HFFc6 (cell line): ENCODE data around the gene ASCL2. TPM values are rescaled to one million over a fixed set of nuclear protein-coding genes. Genes with fewer than 3 reads are reported as not detected.

Source experiments
- DNase-seq: peaks from one replicate; pipeline ENCODE4 v3.0.0-alpha.2; 2018
- H3K27ac Mint-ChIP-seq: 2 replicates; pipeline ENCODE4 v1.8.0; 2020; ENCODE audit warnings: mild to moderate bottlenecking, mixed read lengths
- H3K27me3 Mint-ChIP-seq: 2 replicates; pipeline ENCODE4 v1.8.0; 2021; ENCODE audit warnings: mild to moderate bottlenecking, moderate library complexity, mixed read lengths; ENCODE audit not compliant: insufficient read depth
- H3K36me3 Mint-ChIP-seq: 2 replicates; pipeline ENCODE4 v1.8.0; 2021; ENCODE audit warnings: low read depth, mixed read lengths
- H3K4me1 Mint-ChIP-seq: 2 replicates; pipeline ENCODE4 v1.8.0; 2020; ENCODE audit warnings: low read depth, mixed read lengths
- H3K4me3 Mint-ChIP-seq: 2 replicates; pipeline ENCODE4 v1.8.0; 2020; ENCODE audit warnings: mild to moderate bottlenecking, moderate library complexity, mixed read lengths
- H3K9me3 Mint-ChIP-seq: 2 replicates; pipeline ENCODE4 v1.8.0; 2020; ENCODE audit warnings: mild to moderate bottlenecking, mixed read lengths
- total RNA-seq, 6 experiments: library from RNA; stranded (reverse); fragmentation: NEBNext Ultra II Directional; extraction: Animal tissue kit (Norgen Biotek cat#: 25700); gene quantifications; 2 replicates in 1 of 6; 3 replicates in 5 of 6; pipeline ENCODE4 v1.2.3, GENCODE V29; 2021
- TF ChIP-seq, protein P1 (sequence below): fragments of 200-600 bp; sonication (generic); IDR thresholded peaks from 2 replicates; pipeline ENCODE4 v1.5.0; 2021; ENCODE audit warnings: antibody characterized with exemption, mild to moderate bottlenecking

ASCL2 gene
- total RNA-seq, 6 experiments from 2014 or later = not detected

DNA sequence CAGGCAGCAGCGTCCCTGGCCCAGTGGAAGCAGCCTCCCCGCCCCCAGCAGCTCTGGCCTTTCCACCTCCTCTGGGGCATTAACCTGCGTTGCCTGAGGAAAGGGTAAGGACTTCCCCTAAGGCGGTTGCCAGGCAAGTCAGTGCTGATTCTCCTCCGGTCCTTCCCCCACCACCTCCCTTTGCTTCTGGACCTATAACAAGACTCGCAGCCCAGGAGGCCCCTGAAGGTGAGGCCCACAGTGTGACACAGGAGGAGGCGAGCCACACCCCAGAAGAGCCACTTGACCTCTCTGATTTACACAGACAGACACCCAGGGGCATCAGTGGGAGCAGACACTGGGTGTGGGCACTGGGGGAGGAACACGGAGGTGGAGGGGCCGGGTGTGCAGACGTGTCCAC is 35.4 kb downstream of the ASCL2 start:
- DNase-seq = no peak
- TF ChIP-seq, protein P1, sequence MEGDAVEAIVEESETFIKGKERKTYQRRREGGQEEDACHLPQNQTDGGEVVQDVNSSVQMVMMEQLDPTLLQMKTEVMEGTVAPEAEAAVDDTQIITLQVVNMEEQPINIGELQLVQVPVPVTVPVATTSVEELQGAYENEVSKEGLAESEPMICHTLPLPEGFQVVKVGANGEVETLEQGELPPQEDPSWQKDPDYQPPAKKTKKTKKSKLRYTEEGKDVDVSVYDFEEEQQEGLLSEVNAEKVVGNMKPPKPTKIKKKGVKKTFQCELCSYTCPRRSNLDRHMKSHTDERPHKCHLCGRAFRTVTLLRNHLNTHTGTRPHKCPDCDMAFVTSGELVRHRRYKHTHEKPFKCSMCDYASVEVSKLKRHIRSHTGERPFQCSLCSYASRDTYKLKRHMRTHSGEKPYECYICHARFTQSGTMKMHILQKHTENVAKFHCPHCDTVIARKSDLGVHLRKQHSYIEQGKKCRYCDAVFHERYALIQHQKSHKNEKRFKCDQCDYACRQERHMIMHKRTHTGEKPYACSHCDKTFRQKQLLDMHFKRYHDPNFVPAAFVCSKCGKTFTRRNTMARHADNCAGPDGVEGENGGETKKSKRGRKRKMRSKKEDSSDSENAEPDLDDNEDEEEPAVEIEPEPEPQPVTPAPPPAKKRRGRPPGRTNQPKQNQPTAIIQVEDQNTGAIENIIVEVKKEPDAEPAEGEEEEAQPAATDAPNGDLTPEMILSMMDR = no peak
- Mint-ChIP-seq H3K4me1 (no peaks in the 10 kb centered on the region), H3K9me3 (peaks cover 5% of the 10 kb centered on the region), H3K27ac (no peak overlapping the region), H3K4me3 (no peak overlapping the region), H3K27me3 (peaks cover 27% of the 10 kb centered on the region), H3K36me3 (no peaks in the 10 kb centered on the region)

DNA sequence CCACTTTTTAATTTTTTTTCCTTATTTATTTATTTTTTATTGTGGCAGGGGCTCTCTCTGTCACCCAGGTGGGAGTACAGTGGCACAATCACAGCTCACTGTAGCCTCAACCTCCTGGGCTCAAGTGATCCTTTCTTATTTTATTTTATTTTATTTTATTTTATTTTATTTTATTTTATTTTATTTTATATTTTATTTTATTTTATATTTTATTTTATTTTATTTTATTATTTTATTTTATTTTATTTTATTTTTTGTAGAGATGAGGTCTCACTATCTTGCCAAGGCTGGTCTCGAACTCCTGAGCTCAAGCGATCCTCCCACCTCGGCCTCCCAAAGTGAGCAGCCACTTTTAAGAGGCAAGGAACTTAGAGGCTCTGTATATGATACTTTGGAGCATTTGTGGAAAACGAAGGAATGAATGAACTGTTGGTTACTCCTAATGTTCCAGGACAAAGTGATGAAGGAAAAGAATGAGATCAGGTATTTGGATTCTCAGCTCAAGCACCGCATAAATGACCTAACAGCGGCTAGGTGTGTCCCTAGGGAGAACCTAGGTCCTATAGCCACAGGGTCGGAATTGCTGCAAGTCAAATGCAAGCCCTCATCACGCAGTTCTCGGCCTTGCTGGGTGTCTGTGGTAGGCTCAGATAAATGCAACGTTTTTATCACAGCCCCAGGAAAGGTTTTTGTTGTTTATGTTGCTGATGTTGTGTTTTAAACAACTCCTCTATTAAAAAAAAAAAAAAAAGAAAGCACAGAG is 36.5 kb downstream of the ASCL2 start:
- peaks cover 12% of the 10 kb centered on the region for H3K9me3 Mint-ChIP-seq
- peaks cover 24% of the 10 kb centered on the region for H3K27me3 Mint-ChIP-seq

DNA sequence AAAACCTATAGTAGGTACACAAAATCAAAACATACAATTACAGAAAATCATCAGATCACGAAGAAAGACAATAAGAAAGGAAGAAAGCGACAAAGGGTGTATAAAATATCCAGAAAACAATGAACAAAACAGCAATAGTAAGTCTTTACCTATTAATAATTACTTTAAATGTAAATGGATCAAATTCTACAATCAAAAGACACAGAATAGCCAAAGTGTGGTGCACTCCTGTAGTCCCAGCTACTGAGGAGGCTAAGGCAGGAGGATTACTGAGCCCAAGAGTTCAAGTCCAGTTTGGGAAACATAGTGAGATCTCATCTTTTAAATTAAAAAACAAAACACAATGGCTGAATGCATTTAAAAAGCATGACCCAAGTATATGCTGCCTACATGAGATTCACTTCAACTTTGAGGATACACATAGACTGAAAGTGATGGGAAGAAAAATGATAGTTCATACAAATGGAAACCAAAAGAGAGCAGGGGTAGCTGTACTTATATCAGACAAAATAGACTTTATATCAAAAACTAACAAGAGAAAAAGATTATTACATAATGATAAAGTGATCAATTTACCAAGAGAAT is 40.6 kb downstream of the ASCL2 start:
- Mint-ChIP-seq H3K4me1 (no peaks in the 10 kb centered on the region), H3K4me3 (no peak overlapping the region), H3K9me3 (peaks cover 12% of the 10 kb centered on the region), H3K27me3 (peaks cover 12% of the 10 kb centered on the region), H3K36me3 (0 out of 2 replicates have a peak, but pooled peaks cover 4% of the 10 kb centered on the region), H3K27ac (no peak overlapping the region)
- TF ChIP-seq, protein P1 = no peak
- DNase-seq = no peak

More for the DNA sequence above, 36.5 kb downstream of the ASCL2 start:
- Mint-ChIP-seq H3K4me3 (no peak overlapping the region), H3K36me3 (0 out of 2 replicates have a peak, but pooled peaks cover 4% of the 10 kb centered on the region), H3K4me1 (no peaks in the 10 kb centered on the region), H3K27ac (no peak overlapping the region)
- DNase-seq = no peak
- TF ChIP-seq, protein P1 = no peak

DNA sequence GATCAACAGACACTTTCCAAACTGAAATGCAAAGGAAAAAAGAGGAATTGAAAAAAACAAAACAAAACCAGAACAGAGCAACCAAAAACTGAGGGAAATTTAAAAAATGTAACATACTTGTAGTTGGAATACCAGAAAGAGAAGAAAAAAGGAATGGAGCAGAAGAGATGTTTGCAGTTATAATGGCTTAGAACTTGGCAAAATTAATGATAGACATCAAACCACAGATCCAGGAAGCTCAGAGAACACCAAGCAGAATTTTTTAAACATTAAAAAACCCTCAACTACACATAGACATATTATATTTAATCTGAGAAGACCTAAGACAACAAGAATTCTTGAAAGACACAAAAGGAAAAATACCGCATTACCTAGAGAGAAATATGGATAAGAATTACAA is 46.1 kb downstream of the ASCL2 start:
- H3K4me1 Mint-ChIP-seq = no peaks in the 10 kb centered on the region
- H3K27me3 Mint-ChIP-seq = peaks cover 17% of the 10 kb centered on the region
- H3K27ac Mint-ChIP-seq = no peak overlapping the region
- H3K9me3 Mint-ChIP-seq = peaks cover 1% of the 10 kb centered on the region; the same call in 1 of the 2 replicates
- H3K36me3 Mint-ChIP-seq = 0 out of 2 replicates have a peak, but pooled peaks cover under 1% of the 10 kb centered on the region
- TF ChIP-seq, protein P1 = no peak
- no peak for DNase-seq
- no peak overlapping the region for H3K4me3 Mint-ChIP-seq

DNA sequence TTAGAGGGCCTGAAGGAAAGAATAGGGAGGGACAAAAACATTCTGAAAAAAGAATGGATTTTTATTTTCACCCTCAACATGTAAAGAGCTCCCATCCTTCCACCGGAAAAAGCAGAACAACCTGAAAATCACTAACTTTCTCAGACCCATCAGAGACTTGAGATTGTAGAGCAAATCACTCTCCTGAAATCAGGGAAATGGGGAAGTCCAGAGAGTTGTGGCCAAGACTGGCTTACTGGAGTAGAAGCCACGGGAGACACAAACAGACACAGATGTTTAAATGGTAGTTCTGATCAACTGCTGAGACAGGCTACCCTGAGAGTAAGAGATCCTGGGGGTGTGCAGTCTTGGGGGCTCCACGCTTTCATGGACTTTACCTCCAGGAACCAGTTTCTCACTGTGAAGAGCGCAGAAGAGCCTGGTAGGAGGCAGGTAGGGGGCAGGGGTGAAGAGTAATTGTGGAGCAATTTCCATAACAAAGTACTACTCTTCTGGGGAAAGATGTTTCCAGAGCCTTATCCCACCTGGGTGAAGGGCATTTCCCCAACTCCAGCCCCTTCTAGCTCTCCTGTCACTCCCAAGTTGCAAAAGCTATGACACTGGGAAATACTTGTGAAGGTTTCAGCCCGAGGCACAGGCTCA is 47.1 kb downstream of the ASCL2 start:
- Mint-ChIP-seq H3K27me3 (peaks cover 21% of the 10 kb centered on the region), H3K9me3 (no peaks in the 10 kb centered on the region; the same call in 1 of the 2 replicates), H3K4me1 (no peaks in the 10 kb centered on the region), H3K36me3 (no peaks in the 10 kb centered on the region), H3K4me3 (no peak overlapping the region), H3K27ac (no peak overlapping the region)
- DNase-seq = no peak
- TF ChIP-seq, protein P1 = no peak
